Skeletal muscle satellite cell (primary cell): Measurements from ENCODE around the gene TMEM101.
"Not testable (repeated sequence)": the region's sequence is repeated elsewhere in the genome, so short reads cannot be mapped to it uniquely, and the experiment has no call there.

Experiments
- H3K27me3 ChIP-seq: 2 replicates; pipeline ENCODE4 v1.7.0; 2013; ENCODE audit warnings: low read length; ENCODE audit not compliant: control insufficient read depth, insufficient read depth
- H3K36me3 ChIP-seq: 2 replicates; pipeline ENCODE4 v1.7.0; 2013; ENCODE audit warnings: mild to moderate bottlenecking, control low read depth, low read length; ENCODE audit not compliant: insufficient read depth
- H3K4me1 ChIP-seq: 2 replicates; pipeline ENCODE4 v1.7.0; 2013; ENCODE audit warnings: low read length; ENCODE audit not compliant: control insufficient read depth, insufficient read depth
- H3K4me2 ChIP-seq: 2 replicates; pipeline ENCODE4 v1.7.0; 2013; ENCODE audit warnings: mild to moderate bottlenecking, low read length
- H3K4me3 ChIP-seq: 2 replicates; pipeline ENCODE4 v1.7.0; 2013; ENCODE audit warnings: low read length
- H3K9ac ChIP-seq: 2 replicates; pipeline ENCODE4 v1.7.0; 2013; ENCODE audit warnings: mild to moderate bottlenecking, low read depth, low read length, moderate library complexity
- H3K9me3 ChIP-seq: replicated peaks from 2 replicates; pipeline ENCODE4 v1.7.0; 2013; ENCODE audit warnings: mild to moderate bottlenecking, control low read depth, low read length

The TMEM101 gene

GRCh38 chr17:43979671-43980070, 35.1 kb downstream of the TMEM101 start:
- Histone ChIP-seq H3K4me2 (no peak overlapping the region), H3K9ac (no peak overlapping the region), H3K27me3 (peaks cover 72% of the 10 kb centered on the region)

GRCh38 chr17:43979011-43979410, 35.8 kb downstream of the TMEM101 start:
- H3K9me3 ChIP-seq: no peaks in the 10 kb centered on the region
- H3K4me1 ChIP-seq: peaks cover 7% of the 10 kb centered on the region
- H3K4me3 ChIP-seq: no peak overlapping the region
- H3K36me3 ChIP-seq: no peaks in the 10 kb centered on the region
- no peak overlapping the region for H3K4me2 ChIP-seq
- peaks cover 73% of the 10 kb centered on the region for H3K27me3 ChIP-seq
- no peak overlapping the region for H3K9ac ChIP-seq

More at GRCh38 chr17:43979671-43980070, 35.1 kb downstream of the TMEM101 start:
- H3K4me1 ChIP-seq: peaks cover 13% of the 10 kb centered on the region
- H3K4me3 ChIP-seq: no peak overlapping the region
- H3K9me3 ChIP-seq: no peaks in the 10 kb centered on the region
- H3K36me3 ChIP-seq: no peaks in the 10 kb centered on the region

GRCh38 chr17:43978078-43978477, 36.7 kb downstream of the TMEM101 start:
- Histone ChIP-seq H3K4me3 (no peak overlapping the region), H3K36me3 (no peaks in the 10 kb centered on the region), H3K9me3 (no peaks in the 10 kb centered on the region), H3K9ac (no peak overlapping the region), H3K27me3 (peaks cover 64% of the 10 kb centered on the region), H3K4me2 (no peak overlapping the region), H3K4me1 (no peaks in the 10 kb centered on the region)

- Histone ChIP-seq H3K27me3 (peaks cover 56% of the 10 kb centered on the region), H3K4me1 (no peaks in the 10 kb centered on the region)
These were observed 37.6 kb downstream of the TMEM101 start for GRCh38 chr17:43976963-43977837.

GRCh38 chr17:43975898-43976297, 38.9 kb downstream of the TMEM101 start:
- no peak overlapping the region for H3K4me2 ChIP-seq
- H3K27me3 ChIP-seq: peaks cover 53% of the 10 kb centered on the region
- H3K4me3 ChIP-seq: no peak overlapping the region
- no peaks in the 10 kb centered on the region for H3K9me3 ChIP-seq
- no peak overlapping the region for H3K9ac ChIP-seq
- no peaks in the 10 kb centered on the region for H3K36me3 ChIP-seq
- no peaks in the 10 kb centered on the region for H3K4me1 ChIP-seq

More at GRCh38 chr17:43976963-43977837, 37.6 kb downstream of the TMEM101 start:
- Histone ChIP-seq H3K4me3 (no peak overlapping the region), H3K4me2 (no peak overlapping the region), H3K9ac (no peak overlapping the region), H3K9me3 (no peaks in the 10 kb centered on the region), H3K36me3 (no peaks in the 10 kb centered on the region)

GRCh38 chr17:43974382-43975266, 40.1 kb downstream of the TMEM101 start:
- H3K9ac ChIP-seq: no peak overlapping the region
- no peak overlapping the region for H3K4me2 ChIP-seq
- H3K4me3 ChIP-seq: no peak overlapping the region
- no peaks in the 10 kb centered on the region for H3K9me3 ChIP-seq
- H3K36me3 ChIP-seq: no peaks in the 10 kb centered on the region
- H3K4me1 ChIP-seq: no peaks in the 10 kb centered on the region
- peaks cover 47% of the 10 kb centered on the region for H3K27me3 ChIP-seq

GRCh38 chr17:43972444-43973212, 42.1 kb downstream of the TMEM101 start:
- H3K9me3 ChIP-seq, H3K4me2 ChIP-seq, H3K36me3 ChIP-seq, H3K9ac ChIP-seq, H3K4me1 ChIP-seq, H3K4me3 ChIP-seq: not testable (repeated sequence)
- H3K27me3 ChIP-seq: peaks cover 33% of the 10 kb centered on the region

GRCh38 chr17:43971436-43971835, 43.3 kb downstream of the TMEM101 start:
- not testable (repeated sequence) for H3K4me1 ChIP-seq, H3K9ac ChIP-seq, H3K36me3 ChIP-seq, H3K4me2 ChIP-seq, H3K9me3 ChIP-seq, H3K4me3 ChIP-seq
- peaks cover 31% of the 10 kb centered on the region for H3K27me3 ChIP-seq

- Histone ChIP-seq H3K27me3 (peaks cover 34% of the 10 kb centered on the region), H3K4me1 (no peaks in the 10 kb centered on the region), H3K9ac (no peak overlapping the region), H3K4me2 (no peak overlapping the region), H3K36me3 (no peaks in the 10 kb centered on the region), H3K4me3 (no peak overlapping the region), H3K9me3 (no peaks in the 10 kb centered on the region)
These were observed 44.4 kb downstream of the TMEM101 start for GRCh38 chr17:43970366-43970765.

- Histone ChIP-seq H3K36me3 (no peaks in the 10 kb centered on the region), H3K27me3 (peaks cover 37% of the 10 kb centered on the region), H3K4me3 (no peak overlapping the region), H3K9me3 (no peaks in the 10 kb centered on the region), H3K4me2 (peak overlapping the region; percentile 59), H3K9ac (no peak overlapping the region), H3K4me1 (no peaks in the 10 kb centered on the region)
These were observed 47.4 kb downstream of the TMEM101 start for GRCh38 chr17:43967251-43967875.

- H3K27me3 ChIP-seq: peaks cover 39% of the 10 kb centered on the region
- H3K4me1 ChIP-seq: no peaks in the 10 kb centered on the region
- H3K9ac ChIP-seq: no peak overlapping the region
- H3K4me2 ChIP-seq: no peak overlapping the region
- no peaks in the 10 kb centered on the region for H3K9me3 ChIP-seq
- no peak overlapping the region for H3K4me3 ChIP-seq
- no peaks in the 10 kb centered on the region for H3K36me3 ChIP-seq
These were observed 48.5 kb downstream of the TMEM101 start for GRCh38 chr17:43966276-43966675.
